DOHH2 (cell line): ENCODE results near the gene CACHD1.

ENCODE experiments used
- H3F3A ChIP-seq: fragments of 200-600 bp; sonication (generic), shearing (Covaris generic); 2 replicates; pipeline ENCODE4 v1.6.0; 2016; ENCODE audit warnings: antibody characterized with exemption, mild to moderate bottlenecking; ENCODE audit not compliant: control insufficient read depth, insufficient read depth
- H3K27ac ChIP-seq: fragments of 200-600 bp; sonication (generic); 2 replicates; pipeline ENCODE4 v1.5.1; 2014; ENCODE audit warnings: low read depth, mild to moderate bottlenecking, low read length, moderate library complexity
- H3K27me3 ChIP-seq: fragments of 200-600 bp; sonication (generic); 2 replicates; pipeline ENCODE4 v1.6.1; 2014; ENCODE audit warnings: mild to moderate bottlenecking, low read length, mixed read lengths; ENCODE audit not compliant: control insufficient read depth
- H3K36me3 ChIP-seq: fragments of 200-600 bp; sonication (generic); 2 replicates; pipeline ENCODE4 v1.6.1; 2014; ENCODE audit warnings: mild to moderate bottlenecking, low read length, moderate library complexity, mixed read lengths; ENCODE audit not compliant: control insufficient read depth
- H3K4me1 ChIP-seq: fragments of 200-600 bp; sonication (generic); 2 replicates; pipeline ENCODE4 v1.6.1; 2014; ENCODE audit warnings: mild to moderate bottlenecking, low read length, mixed read lengths; ENCODE audit not compliant: control insufficient read depth
- H3K4me2 ChIP-seq: fragments of 200-600 bp; sonication (generic); 2 replicates; pipeline ENCODE4 v1.6.0; 2014; ENCODE audit warnings: mild to moderate bottlenecking, low read length, moderate library complexity
- H3K4me3 ChIP-seq: fragments of 200-600 bp; sonication (generic); 2 replicates; pipeline ENCODE4 v1.5.1; 2014; ENCODE audit warnings: mild to moderate bottlenecking, low read length, mixed read lengths
- H3K79me2 ChIP-seq: fragments of 200-600 bp; sonication (generic); 2 replicates; pipeline ENCODE4 v1.6.1; 2014; ENCODE audit warnings: mild to moderate bottlenecking, low read length, mixed read lengths; ENCODE audit not compliant: control insufficient read depth
- H3K9me2 ChIP-seq: fragments of 200-600 bp; sonication (generic); replicated peaks from 2 replicates; pipeline ENCODE4 v1.6.1; 2014; ENCODE audit warnings: mild to moderate bottlenecking, low read length, mixed read lengths; ENCODE audit not compliant: control insufficient read depth
- H3K9me3 ChIP-seq: fragments of 200-600 bp; sonication (generic); 2 replicates; pipeline ENCODE4 v1.6.1; 2014; ENCODE audit warnings: antibody characterized with exemption, low read length, mixed read lengths; ENCODE audit not compliant: control insufficient read depth, insufficient read depth
- H4K20me1 ChIP-seq: fragments of 200-600 bp; sonication (generic); 2 replicates; pipeline ENCODE4 v1.6.0; 2014; ENCODE audit warnings: low read depth, mild to moderate bottlenecking, antibody characterized with exemption, low read length, moderate library complexity; ENCODE audit not compliant: control insufficient read depth, insufficient read depth
- EZH2phosphoT487 ChIP-seq: fragments of 200-600 bp; sonication (generic); IDR thresholded peaks from 2 replicates; pipeline ENCODE4 v1.6.1; 2017; ENCODE audit warnings: borderline replicate concordance, mild to moderate bottlenecking, antibody characterized with exemption, low read length, moderate library complexity, mixed read lengths
- TF ChIP-seq, protein P1 (sequence below): fragments of 200-600 bp; sonication (generic); IDR thresholded peaks from one replicate; pipeline ENCODE4 v1.5.1; 2014; ENCODE audit warnings: antibody characterized with exemption, mild to moderate bottlenecking, low read depth, low read length; ENCODE audit not compliant: poor library complexity, severe bottlenecking

The CACHD1 gene

DNA sequence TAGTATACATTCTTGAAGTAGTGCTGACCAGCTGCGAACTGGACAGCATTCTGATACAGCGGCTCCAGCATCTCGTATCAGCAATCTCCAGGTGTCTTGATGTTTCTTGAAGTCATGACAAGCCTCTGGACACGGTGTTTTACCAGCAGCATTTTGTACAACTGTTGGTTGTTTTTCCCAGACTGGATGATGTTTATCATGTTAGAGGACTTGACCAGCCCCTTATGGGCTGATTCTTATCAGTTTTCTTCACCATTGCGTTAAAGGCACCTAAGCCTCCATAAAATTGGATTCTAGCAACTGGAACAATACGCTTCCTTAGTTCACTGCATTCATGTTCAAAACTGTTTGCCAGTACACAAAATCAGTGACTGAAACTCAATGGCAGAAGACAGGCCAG is 29.1 kb downstream of the CACHD1 start:
- TF ChIP-seq, protein P1, sequence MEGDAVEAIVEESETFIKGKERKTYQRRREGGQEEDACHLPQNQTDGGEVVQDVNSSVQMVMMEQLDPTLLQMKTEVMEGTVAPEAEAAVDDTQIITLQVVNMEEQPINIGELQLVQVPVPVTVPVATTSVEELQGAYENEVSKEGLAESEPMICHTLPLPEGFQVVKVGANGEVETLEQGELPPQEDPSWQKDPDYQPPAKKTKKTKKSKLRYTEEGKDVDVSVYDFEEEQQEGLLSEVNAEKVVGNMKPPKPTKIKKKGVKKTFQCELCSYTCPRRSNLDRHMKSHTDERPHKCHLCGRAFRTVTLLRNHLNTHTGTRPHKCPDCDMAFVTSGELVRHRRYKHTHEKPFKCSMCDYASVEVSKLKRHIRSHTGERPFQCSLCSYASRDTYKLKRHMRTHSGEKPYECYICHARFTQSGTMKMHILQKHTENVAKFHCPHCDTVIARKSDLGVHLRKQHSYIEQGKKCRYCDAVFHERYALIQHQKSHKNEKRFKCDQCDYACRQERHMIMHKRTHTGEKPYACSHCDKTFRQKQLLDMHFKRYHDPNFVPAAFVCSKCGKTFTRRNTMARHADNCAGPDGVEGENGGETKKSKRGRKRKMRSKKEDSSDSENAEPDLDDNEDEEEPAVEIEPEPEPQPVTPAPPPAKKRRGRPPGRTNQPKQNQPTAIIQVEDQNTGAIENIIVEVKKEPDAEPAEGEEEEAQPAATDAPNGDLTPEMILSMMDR = no peak
- no peak for TF ChIP-seq EZH2phosphoT487
- Histone ChIP-seq H3K9me3 (no peaks in the 10 kb centered on the region), H3K4me1 (no peaks in the 10 kb centered on the region), H3K4me2 (no peak overlapping the region), H3K27ac (no peak overlapping the region), H3K9me2 (no peaks in the 10 kb centered on the region), H3K79me2 (no peaks in the 10 kb centered on the region), H3K4me3 (no peak overlapping the region), H4K20me1 (no peaks in the 10 kb centered on the region), H3K27me3 (no peaks in the 10 kb centered on the region; the same call in 1 of the 2 replicates), H3K36me3 (no peaks in the 10 kb centered on the region), H3F3A (no peaks in the 10 kb centered on the region)

GRCh38 chr1:64499966-64500365 is 30.0 kb downstream of the CACHD1 start:
- no peaks in the 10 kb centered on the region for H3K9me3 ChIP-seq
- H3K79me2 ChIP-seq = no peaks in the 10 kb centered on the region
- no peaks in the 10 kb centered on the region for H3K36me3 ChIP-seq
- H3K27ac ChIP-seq = no peak overlapping the region
- no peaks in the 10 kb centered on the region for H3F3A ChIP-seq
- no peaks in the 10 kb centered on the region; the same call in 1 of the 2 replicates for H3K27me3 ChIP-seq
- H3K4me3 ChIP-seq = no peak overlapping the region
- H4K20me1 ChIP-seq = no peaks in the 10 kb centered on the region
- no peaks in the 10 kb centered on the region for H3K9me2 ChIP-seq
- no peak for TF ChIP-seq EZH2phosphoT487
- TF ChIP-seq, protein P1 = no peak
- no peak overlapping the region for H3K4me2 ChIP-seq
- no peaks in the 10 kb centered on the region for H3K4me1 ChIP-seq

DNA sequence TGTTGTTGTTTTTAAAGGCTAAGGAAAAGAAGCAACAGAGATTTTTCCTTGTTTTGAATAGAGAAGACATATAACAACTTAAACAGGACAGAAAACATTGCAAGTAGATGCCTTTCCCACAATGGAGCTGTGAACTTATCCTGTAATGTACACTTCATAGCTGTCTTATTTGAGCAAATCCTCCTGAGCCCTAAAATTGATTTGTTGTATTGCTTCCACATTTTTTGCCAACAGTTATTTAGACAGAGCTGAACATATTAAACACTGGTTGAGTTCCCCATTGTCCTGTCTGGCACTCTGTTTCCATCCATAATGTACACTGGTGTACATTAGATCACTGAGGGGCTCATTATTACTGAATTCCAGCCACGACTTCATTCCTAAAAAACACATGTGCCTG is 32.2 kb downstream of the CACHD1 start:
- H3K4me3 ChIP-seq = no peak overlapping the region
- H3K4me2 ChIP-seq = no peak overlapping the region
- TF ChIP-seq, protein P1 = no peak
- TF ChIP-seq EZH2phosphoT487 = no peak

More for the DNA sequence above, 32.2 kb downstream of the CACHD1 start:
- H3K36me3 ChIP-seq = no peaks in the 10 kb centered on the region
- H3F3A ChIP-seq = no peaks in the 10 kb centered on the region
- no peak overlapping the region for H3K27ac ChIP-seq
- no peaks in the 10 kb centered on the region for H3K4me1 ChIP-seq
- no peaks in the 10 kb centered on the region for H4K20me1 ChIP-seq
- no peaks in the 10 kb centered on the region for H3K9me2 ChIP-seq
- no peaks in the 10 kb centered on the region for H3K79me2 ChIP-seq
- H3K9me3 ChIP-seq = no peaks in the 10 kb centered on the region
- H3K27me3 ChIP-seq = 0 out of 2 replicates have a peak, but pooled peaks cover 2% of the 10 kb centered on the region
